ENCODE data around the gene IFNG-AS1. TPM values are rescaled to one million over a fixed set of nuclear protein-coding genes. Genes with fewer than 3 reads are reported as not detected.

Gene IFNG-AS1
- total RNA-seq, 2 experiments from 2014 or later = 0.55 to 1.1 TPM

DNA sequence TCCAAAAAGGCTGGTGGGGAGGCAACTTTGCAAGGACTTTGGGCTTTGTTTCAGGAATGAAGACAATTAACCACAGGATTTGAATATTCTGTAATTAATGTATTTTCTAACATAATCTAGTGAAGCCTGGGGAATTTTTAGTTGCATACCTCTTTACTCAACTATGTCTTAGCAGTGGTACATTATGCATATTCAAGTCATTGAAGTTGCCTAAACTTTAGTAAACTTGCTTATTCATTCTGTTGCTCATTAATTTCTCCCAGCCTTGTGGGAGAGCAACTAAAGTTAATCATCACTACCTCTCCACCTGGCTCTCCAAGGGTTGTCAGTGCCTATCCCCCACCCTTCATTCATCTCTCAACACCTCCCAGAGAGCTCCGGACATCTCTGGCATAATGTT, 54.2 kb downstream of the IFNG-AS1 start:
- CTCF ChIA-PET = no interaction called here
- POLR2A ChIA-PET = no interaction called here
- Mint-ChIP-seq H3K4me1 (ENCODE audit: low read depth) (peaks cover 5% of the 10 kb centered on the region), H3K27me3 (no peaks in the 10 kb centered on the region), H3K4me3 (no peak overlapping the region), H3K9me3 (no peaks in the 10 kb centered on the region), H3K27ac (no peak overlapping the region), H3K36me3 (ENCODE audit: low read depth) (no peaks in the 10 kb centered on the region)
- no peak for DNase-seq
- Histone ChIP-seq H3K27me3 (ENCODE audit: control insufficient read depth in 1 of 2, insufficient read depth in 2 of 2, low read length in 2 of 2) (no peaks in the 10 kb centered on the region), H3K4me3 (ENCODE audit: low read length) (no peak overlapping the region), H3K36me3 (ENCODE audit: insufficient read depth, low read length) (no peaks in the 10 kb centered on the region), H3K4me1 (ENCODE audit: insufficient read depth, low read length) (peaks cover 4% of the 10 kb centered on the region), H3K27ac (ENCODE audit: low read depth in 1 of 2, low read length in 2 of 2) (no peak overlapping the region), H3K9me3 (ENCODE audit: control insufficient read depth in 1 of 2, insufficient read depth in 1 of 2, low read length in 2 of 2) (no peaks in the 10 kb centered on the region)
- intact Hi-C loops (cut with DNase I, micrococcal nuclease) = loop anchor here (5.0 to 10.0 kb wide), 3 partner anchors 114 to 1031 kb away; partner anchors contain the start of genes IFNG (in 1 of the 2) and IL26 (in 1 of the 2)
- no peak for TF ChIP-seq CTCF (IDR thresholded peaks at IDR 0.05)
- ATAC-seq (ENCODE audit: poor library complexity) = no peak

DNA sequence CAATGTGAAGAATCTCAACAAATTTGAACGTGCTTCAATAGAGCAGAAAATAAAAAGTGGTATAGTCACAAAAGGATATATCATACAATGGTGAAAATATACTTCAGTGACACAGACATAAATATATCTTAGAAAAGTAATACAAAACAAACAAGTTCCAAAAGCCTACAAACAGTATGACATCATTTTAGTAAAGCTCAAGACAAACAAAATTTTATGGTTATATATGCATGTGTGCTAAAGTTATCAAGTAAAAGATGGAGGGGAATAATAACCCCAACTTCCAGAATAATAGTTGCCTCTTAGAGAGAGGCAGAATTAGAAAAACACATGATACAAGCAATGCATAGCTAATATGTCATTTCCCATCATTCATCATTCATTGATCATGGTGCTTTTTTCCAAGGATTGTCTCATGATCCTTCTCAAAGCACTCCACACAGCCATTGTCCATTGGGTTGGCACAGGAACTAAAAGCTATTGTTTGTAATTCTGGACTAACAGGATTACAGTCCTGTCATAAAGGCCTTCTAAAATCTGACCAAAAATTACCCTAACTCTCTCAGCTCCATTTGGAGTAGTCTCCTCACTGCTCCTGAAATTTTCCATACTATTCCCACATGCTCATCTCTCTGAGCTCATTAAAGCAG, 59.5 kb downstream of the IFNG-AS1 start:
- no peaks in the 10 kb centered on the region for H3K27me3 ChIP-seq (ENCODE audit: control insufficient read depth in 1 of 2, insufficient read depth in 2 of 2, low read length in 2 of 2)
- ATAC-seq (ENCODE audit: poor library complexity) (no peak), DNase-seq (no peak)
- H3K9me3 Mint-ChIP-seq = no peaks in the 10 kb centered on the region
- TF ChIP-seq CTCF (IDR thresholded peaks at IDR 0.05) = no peak
- no peaks in the 10 kb centered on the region for H3K36me3 ChIP-seq (ENCODE audit: insufficient read depth, low read length)
- no peak overlapping the region for H3K27ac Mint-ChIP-seq
- no peaks in the 10 kb centered on the region for H3K27me3 Mint-ChIP-seq
- H3K36me3 Mint-ChIP-seq (ENCODE audit: low read depth) = no peaks in the 10 kb centered on the region
- no peak overlapping the region for H3K4me3 Mint-ChIP-seq
- no peaks in the 10 kb centered on the region for H3K9me3 ChIP-seq (ENCODE audit: control insufficient read depth in 1 of 2, insufficient read depth in 1 of 2, low read length in 2 of 2)
- POLR2A ChIA-PET = no interaction called here
- CTCF ChIA-PET = no interaction called here
- H3K27ac ChIP-seq (ENCODE audit: low read depth in 1 of 2, low read length in 2 of 2) = no peak overlapping the region
- no peaks in the 10 kb centered on the region for H3K4me1 Mint-ChIP-seq (ENCODE audit: low read depth)
- intact Hi-C loops (cut with DNase I, micrococcal nuclease) = loop anchor here (10.0 kb wide), 2 partner anchors 176 to 1026 kb away; partner anchors contain the start of gene IL26 (in 1 of the 2)
- H3K4me3 ChIP-seq (ENCODE audit: low read length) = no peak overlapping the region
- no peaks in the 10 kb centered on the region for H3K4me1 ChIP-seq (ENCODE audit: insufficient read depth, low read length)

DNA sequence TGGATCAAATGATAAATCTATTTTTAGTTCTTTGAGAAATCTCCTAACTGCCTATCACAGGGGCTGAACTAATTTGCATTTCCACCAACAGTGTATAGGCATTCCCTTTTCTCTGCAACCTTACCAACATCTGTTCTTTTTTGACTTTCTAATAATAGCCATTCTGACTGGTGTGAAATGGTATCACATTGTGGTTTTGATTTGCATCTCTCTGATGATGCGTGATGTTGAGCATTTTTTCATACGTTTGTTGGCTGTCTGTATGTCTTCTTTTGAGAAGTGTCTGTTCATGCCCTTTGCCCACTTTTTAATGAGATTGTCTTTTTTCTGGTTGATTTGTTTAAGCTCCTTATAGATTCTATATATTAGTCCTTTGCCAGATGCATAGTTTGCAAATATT, 67.1 kb downstream of the IFNG-AS1 start:
- H3K36me3 ChIP-seq (ENCODE audit: insufficient read depth, low read length) = no peaks in the 10 kb centered on the region
- ATAC-seq (ENCODE audit: poor library complexity) = no peak
- H3K27ac ChIP-seq (ENCODE audit: low read depth in 1 of 2, low read length in 2 of 2) = no peak overlapping the region
- no peaks in the 10 kb centered on the region for H3K4me1 ChIP-seq (ENCODE audit: insufficient read depth, low read length)
- no peak overlapping the region for H3K4me3 ChIP-seq (ENCODE audit: low read length)
- H3K9me3 Mint-ChIP-seq = peaks cover 17% of the 10 kb centered on the region
- no peak for TF ChIP-seq CTCF (IDR thresholded peaks at IDR 0.05)
- no peak for DNase-seq
- no peak overlapping the region for H3K27ac Mint-ChIP-seq
- POLR2A ChIA-PET = no interaction called here
- intact Hi-C loops (cut with DNase I, micrococcal nuclease) = no loop called here
- no peaks in the 10 kb centered on the region for H3K27me3 Mint-ChIP-seq
- H3K4me1 Mint-ChIP-seq (ENCODE audit: low read depth) = no peaks in the 10 kb centered on the region
- no peaks in the 10 kb centered on the region for H3K27me3 ChIP-seq (ENCODE audit: control insufficient read depth in 1 of 2, insufficient read depth in 2 of 2, low read length in 2 of 2)
- peaks cover 0 to 5% of the 10 kb centered on the region in 2 experiments for H3K9me3 ChIP-seq (ENCODE audit: control insufficient read depth in 1 of 2, insufficient read depth in 1 of 2, low read length in 2 of 2)
- H3K36me3 Mint-ChIP-seq (ENCODE audit: low read depth) = no peaks in the 10 kb centered on the region
- CTCF ChIA-PET = no interaction called here
- no peak overlapping the region for H3K4me3 Mint-ChIP-seq
